Measurements from ENCODE around the gene CNOT6.

CNOT6 gene

GRCh38 chr5:180602481-180603075 lies 108.4 kb downstream of the CNOT6 start:
- no peak for DNase-seq

- no peak for DNase-seq
Observed at GRCh38 chr5:180603076-180603594, 109.0 kb downstream of the CNOT6 start.

DNA sequence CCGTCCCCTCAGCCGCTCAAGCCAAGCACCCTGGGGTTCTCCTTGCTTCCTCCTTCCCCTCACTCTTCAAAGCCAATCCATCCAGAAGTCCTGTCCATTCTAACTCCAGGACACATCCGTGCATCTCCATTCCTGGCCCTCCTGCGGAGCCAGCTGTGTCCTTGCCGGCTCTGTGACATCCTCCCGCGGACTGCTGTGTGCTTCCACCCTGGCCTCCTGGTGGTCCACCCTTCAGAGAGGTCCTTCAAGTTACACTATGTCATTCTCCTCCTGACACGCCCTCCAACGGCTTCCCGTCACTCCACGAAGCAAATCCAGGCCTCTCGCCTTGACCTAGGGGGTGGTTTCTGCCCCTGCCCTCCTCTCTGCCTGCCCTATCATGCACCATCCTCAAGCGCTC lies 110.1 kb downstream of the CNOT6 start:
- no peak for DNase-seq

GRCh38 chr5:180605554-180606214 lies 111.5 kb downstream of the CNOT6 start:
- DNase-seq, result peak; percentile 20

DNA sequence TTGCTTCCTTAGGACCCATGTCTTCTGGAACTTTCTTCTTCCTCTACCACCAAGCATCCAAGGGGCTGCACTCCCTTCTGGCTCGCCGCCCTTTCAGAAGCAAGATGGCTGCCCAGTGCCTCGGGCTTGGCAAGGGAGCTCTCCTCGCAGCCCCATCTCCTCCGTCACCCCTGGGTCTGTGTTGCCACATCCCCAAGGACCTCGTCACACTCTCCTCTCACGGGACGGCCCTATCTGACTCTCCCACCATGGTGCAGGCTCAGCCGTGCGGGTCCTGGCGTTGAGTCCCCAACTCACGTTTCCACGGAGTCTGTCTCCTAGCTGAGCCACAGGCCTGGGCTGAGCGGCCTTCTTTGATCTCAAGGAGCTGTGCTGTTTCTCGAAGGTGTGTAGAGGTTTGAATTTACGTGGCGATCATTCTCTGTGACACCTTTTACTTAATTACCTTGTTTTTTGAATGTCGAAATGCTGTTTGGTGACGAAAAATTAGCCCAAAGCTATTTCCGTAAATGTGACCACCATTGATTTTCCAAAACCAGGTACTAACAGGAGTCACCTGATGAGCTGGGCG lies 112.1 kb downstream of the CNOT6 start:
- no peak for DNase-seq

DNA sequence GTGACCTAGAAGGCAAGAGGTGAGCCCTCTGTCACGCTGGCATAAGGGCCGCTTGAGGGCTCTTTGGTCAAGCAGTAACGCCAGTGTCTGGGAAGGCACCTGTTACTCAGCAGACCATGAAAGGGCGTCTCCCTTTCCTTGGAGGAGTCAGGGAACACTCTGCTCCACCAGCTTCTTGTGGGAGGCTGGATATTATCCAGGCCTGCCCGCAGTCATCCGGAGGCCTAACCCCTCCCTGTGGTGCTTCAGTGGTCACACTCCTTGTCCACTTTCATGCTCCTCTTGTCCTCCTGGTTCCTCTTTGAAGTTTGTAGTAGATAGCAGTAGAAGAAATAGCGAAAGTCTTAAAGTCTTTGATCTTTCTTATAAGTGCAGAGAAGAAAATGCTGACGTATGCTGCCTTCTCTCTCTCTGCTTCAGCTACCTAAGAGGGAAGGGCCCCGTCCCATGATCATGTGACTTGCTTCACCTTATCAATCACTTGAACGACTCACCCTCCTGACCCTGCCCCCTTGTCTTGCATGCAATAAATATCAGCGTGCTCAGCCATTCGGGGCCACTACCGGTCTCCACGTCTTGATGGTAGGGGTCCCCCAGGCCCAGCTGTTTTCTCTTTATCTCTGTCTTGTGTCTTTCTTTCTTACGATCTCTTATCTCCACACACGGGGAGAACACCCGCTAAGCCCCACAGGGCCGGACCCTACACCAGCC lies 113.8 kb downstream of the CNOT6 start:
- no peak for DNase-seq

DNA sequence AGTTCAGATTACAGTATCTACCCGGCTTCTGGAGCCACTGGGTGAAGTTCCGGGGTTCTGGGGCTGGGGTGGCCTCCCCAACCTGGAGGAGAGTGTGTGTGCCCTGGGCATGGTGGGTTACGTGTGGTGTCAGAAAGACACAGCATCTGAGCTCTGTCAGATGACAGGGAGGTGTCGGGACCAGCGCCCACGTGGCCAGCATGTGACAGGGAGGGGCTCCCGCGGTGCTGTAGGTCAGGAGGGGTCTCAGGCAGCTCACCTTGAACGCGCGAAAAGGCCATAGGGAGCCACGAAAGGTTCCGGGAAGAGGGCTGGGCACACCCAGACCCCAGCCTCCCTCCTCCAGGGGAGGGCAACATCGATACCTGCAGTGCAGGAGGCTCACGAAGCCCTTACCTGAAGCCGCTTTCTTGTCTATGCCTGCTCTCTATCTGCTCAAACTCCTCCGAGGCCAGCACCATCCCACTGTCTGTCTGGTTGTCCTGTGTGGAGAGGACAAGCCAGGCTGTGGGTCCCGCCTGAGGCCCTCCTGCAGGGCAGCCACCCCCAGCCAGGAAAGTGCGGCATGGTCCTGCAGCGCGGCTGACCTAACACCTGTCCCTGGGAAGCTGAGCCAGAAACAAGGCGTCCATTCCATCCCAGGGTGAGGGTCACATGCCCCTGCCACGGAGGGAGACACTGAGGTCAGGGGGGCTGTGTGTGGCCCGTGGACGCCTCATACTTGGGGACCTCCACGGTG lies 114.6 kb downstream of the CNOT6 start:
- DNase-seq, result no peak

- DNase-seq, result no peak
Observed at GRCh38 chr5:180609386-180609785, 115.2 kb downstream of the CNOT6 start.

DNA sequence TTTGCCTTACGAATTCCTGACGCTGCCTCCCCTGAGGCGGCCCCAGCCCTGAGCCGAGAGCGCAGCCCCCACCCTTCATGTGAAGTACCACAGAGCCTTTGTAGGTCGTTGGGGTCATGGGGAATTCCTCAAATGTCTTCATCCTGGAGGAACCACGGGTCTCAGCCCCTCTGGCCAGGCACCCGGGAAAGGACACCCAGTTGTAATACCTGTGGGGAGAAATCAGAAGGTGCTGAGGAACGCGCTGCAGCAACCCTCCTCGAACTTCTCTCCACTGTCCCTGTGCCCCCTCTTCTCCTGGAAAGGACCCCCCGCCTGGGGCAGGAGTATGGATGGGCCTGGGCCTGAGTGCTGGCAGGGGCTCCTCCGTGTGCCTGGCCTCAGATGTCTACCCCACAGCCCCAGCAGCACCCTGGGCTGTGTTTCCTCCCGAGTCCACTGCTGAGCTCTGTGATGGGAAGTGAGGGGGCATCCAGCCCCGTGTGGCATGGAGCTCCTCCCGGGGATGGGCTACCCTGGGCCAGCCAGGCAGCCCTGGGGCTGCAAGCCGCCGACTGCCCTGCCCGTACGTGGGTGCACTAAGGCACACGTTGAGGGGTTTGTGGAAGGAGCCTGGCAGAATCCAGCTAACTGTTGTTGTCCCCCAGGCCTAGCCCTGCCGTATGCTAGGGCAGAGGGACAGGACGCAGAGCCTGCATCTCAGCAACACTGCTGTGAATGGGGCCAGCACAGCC lies 115.8 kb downstream of the CNOT6 start:
- no peak for DNase-seq

DNA sequence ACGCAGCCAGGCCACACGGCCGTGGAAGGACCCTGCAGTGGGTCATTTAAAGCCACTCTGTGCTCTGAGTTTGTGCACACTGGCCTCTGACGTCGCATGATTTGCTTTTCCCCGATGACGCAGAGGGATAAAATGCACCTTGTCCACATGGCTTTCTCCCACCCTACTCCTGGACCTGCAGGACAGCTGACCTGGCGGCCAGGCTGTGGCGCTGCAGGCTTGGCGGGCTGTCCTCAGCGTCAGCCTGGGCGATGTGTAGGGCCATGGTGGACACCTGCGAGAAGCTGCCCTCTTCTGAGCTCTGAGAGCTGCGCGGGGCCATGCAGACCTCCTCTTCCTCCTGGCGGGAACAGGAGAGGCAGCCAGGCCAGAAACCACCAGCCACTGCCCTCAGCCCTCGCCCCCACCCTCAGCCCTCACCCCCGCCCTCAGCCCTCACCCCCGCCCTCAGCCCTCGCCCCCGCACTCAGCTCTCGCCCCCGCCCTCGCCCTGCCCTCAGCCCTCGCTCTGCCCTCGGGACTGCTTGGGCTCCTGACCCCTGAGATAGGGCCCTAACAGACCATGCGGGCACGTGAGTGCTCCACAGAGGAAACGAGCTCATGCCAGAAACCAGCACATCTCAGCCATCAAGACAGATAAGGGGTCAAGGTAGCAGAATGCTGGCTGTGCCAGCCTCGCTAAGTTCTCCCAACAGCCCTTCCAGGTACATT lies 117.1 kb downstream of the CNOT6 start:
- no peak for DNase-seq

GRCh38 chr5:180612683-180613082 lies 118.5 kb downstream of the CNOT6 start:
- DNase-seq, result no peak

DNA sequence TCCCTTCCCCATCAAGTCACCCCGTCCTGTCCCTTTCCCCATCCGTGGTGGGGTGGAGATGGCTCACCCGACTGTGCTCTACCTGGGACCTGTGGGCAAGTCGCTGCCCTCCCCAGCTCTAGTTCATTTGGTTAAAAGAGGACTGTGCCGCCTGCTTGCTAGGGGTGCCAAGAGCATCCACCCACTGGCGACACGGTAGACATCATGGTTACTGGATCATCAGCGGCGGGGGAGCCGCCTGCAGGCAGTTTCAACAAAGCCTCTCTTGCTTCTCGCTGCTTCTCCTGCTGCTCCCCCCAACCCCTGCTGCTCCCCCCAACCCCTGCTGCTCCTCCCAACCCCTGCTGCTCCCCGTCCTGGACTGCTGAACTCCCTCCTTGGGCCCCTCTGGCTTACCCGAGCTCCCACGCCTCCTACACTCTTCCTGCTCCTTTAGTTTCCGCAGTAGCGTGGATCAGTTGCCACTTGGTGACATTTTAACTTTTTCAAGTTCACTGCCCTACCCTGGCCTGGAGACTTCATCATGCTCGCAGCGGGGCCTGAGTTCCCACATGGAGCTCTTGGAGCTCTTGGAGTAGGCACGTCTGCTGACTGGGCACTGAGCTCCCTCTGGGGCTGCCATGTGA lies 119.1 kb downstream of the CNOT6 start:
- DNase-seq, result no peak

GRCh38 chr5:180613814-180614188 lies 119.6 kb downstream of the CNOT6 start:
- DNase-seq, result no peak

GRCh38 chr5:180618487-180618828 lies 124.3 kb downstream of the CNOT6 start:
- no peak for DNase-seq

- DNase-seq, result no peak
Observed at GRCh38 chr5:180618829-180619562, 124.8 kb downstream of the CNOT6 start.

DNA sequence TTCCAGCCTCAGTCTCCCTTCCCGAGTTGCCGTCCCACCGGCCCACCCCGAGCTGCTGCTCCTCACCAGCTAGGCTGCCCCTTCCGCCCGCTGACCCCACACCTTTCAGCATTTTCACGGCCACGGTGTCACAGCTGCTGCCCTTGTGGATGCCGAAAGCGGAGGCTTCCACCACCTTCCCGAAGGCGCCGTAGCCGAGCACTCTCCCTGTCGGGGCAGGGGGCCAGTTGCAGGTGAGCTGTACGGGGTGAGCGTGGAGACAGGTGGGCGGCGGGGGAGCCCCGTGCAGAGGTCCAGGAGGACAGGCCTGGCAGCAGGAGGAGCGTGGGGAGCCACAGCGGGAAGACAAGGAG lies 125.4 kb downstream of the CNOT6 start:
- no peak for DNase-seq

DNA sequence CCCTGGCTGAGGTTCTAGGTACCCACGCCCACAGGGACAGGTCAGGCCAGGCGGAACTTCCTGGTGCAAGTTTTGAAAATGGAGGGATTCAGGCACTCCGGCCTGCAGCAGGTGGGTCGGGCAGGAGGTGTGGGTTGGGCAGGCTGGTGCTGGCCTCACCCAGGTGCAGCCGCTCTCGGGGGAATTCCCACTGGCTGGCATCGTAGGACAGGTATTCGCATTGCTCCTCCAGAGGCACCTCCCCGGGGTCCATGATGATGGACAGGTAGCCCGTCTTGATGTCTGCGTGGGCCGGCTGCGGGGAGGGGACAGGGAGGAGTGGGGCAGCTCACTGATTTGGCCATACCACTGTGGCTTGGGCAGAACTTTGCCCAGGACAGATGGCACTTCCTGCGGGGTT lies 125.8 kb downstream of the CNOT6 start:
- DNase-seq, result no peak

DNA sequence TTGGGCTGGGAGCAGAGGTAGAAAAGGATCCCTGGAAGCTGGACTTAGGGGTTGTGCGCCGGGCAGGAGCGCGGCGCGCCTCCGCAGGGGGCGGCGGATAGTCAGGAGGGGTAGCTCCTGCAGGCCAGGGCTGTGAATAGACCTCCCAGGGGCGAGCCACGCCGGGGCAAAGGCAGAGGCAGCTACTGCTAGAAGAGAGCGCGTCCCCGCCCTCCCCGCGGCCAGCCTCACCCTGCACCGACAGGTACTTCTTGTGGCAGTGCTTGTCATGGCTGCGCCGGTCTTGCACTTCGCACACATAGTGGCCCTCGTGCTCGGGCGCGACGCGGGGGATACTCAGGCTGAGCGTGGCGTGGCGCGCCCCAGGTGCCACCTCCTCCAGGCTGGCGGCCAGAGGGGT lies 127.1 kb downstream of the CNOT6 start:
- no peak for DNase-seq

DNA sequence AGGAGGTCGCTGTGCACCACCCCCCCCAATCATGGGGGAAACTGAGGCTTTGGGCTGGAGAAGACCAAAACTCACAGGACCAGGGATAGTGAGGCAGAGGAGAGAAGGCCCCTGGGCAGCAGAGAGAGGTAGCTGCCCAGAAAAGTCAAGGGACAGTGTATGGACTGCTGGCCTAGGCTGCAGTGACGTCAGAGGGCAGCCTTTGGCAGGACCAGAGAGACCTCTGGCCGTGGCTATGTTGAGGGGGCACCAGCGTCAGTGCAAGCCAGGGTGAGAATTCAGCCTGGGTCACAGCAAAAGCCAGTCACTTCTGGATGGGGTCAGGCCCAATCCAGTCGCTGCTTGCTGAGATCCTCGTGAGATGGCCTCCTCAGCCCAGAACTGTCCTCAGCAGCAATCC lies 128.7 kb downstream of the CNOT6 start:
- no peak for DNase-seq

DNA sequence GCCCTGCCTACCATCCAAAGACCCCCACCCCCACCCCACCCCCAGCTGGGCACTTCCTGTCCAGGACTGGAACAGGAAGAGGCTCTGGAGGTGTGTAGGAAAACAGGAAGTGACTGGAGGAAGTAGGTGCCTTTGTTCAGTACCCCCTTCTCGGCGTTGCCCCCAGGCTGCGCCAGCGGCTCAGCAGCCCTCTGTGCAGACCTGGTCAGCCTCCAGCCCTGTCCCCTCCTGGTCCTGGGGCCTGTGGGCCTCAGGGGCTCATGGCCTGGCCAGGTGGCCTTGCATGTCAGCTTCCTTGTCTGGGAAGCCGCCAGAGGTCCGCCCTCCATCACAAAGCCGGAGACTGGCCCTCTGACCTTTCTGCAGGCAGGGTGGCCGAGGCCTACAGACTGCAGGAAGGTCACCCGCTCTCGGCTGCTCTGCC lies 129.2 kb downstream of the CNOT6 start:
- no peak for DNase-seq

DNA sequence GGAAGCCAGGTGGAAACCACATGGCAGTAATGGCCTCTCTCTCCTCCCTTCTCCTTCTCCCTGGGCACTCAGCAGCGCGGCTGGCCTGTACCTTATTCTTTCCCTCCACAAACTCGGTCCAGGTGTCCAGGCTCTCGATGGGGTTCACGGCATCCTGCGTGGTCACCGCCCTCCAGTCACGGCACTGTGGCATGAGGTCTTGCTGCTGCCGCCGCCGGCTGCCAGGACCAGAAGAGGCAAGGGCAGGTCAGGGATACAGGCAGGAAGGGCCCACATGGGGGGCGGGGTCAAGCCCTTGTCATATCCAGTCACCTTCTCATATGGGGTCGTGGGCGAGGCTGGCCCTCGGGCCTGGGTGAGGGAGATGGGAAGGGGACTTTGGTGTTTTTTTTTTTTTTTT lies 129.7 kb downstream of the CNOT6 start:
- no peak for DNase-seq

All from NCI-H1048 (cell line).